GM19351 (cell line): ENCODE measurements around the gene NFATC3.

Experiments
- ATAC-seq: cut with Tn5 transposase; IDR thresholded peaks from one replicate; pipeline ENCODE4 v1.9.1; 2021; ENCODE audit warnings: mild to moderate bottlenecking, moderate library complexity; ENCODE audit not compliant: unreplicated experiment

The NFATC3 gene

DNA sequence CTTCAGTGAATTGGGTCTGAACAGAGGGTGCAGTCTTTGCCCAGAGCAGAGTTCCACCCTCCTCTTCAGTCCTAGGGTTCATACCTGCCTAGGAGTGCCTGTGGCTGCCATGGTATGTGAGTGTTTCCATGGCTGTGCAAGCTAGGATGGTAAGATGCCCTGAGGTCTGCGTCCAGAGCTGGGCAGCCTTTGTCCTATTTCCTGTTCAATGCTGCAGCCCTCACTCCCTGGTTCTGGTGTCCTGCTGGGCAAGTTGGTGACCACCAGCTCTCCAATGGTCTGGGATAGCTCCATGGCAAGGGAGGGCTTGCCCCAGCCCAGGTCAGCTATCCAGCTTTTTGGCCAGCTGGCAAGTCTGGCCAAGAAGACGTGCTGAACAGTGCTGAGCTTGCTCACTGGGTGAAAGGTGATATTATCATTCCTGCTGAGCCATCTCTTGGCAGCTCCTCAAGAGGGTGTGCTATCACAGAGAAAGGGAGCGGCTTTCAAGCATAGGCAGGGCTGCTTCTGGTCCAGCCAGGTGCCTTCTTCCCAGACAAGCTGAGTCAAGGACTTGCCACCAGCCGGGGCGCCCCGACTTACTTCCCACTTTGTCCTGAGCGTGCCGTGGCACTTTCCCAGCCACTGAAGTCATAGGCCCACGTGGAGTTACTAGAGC, 13.0 kb upstream of the NFATC3 start:
- no peak for ATAC-seq

- ATAC-seq: no peak
Measured at GRCh38 chr16:68073902-68074760, 11.0 kb upstream of the NFATC3 start.

- peak; percentile 86 for ATAC-seq
Measured at GRCh38 chr16:68074850-68075555, 10.2 kb upstream of the NFATC3 start.

DNA sequence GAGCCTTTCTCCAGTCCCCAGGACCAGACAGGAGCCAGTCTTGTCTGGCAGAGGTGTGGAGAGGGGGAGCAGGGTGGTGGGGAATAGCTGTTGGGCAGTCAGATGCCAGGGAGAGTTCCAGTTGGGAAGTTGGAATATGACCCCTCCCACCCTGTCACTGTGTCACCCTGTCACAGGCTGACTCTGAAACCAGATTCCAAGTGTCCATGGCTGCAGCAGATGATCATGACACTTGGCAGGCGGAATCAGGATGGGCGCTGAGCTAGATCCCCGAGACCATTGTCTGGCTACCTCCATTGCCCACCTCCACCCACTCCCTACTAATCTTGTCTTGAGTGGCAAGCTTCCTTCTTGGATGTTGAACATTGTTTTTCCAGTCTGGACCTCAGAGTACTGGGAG, 9.2 kb upstream of the NFATC3 start:
- no peak for ATAC-seq

- no peak for ATAC-seq
Measured at GRCh38 chr16:68076560-68076959, 8.6 kb upstream of the NFATC3 start.

GRCh38 chr16:68077866-68078700, 7.1 kb upstream of the NFATC3 start:
- ATAC-seq: no peak

GRCh38 chr16:68078701-68079375, 6.3 kb upstream of the NFATC3 start:
- ATAC-seq: no peak

- no peak for ATAC-seq
Measured at GRCh38 chr16:68079376-68079625, 5.9 kb upstream of the NFATC3 start.

GRCh38 chr16:68079626-68080344, 5.4 kb upstream of the NFATC3 start:
- ATAC-seq: no peak

GRCh38 chr16:68081861-68082628, 3.1 kb upstream of the NFATC3 start:
- ATAC-seq: no peak

DNA sequence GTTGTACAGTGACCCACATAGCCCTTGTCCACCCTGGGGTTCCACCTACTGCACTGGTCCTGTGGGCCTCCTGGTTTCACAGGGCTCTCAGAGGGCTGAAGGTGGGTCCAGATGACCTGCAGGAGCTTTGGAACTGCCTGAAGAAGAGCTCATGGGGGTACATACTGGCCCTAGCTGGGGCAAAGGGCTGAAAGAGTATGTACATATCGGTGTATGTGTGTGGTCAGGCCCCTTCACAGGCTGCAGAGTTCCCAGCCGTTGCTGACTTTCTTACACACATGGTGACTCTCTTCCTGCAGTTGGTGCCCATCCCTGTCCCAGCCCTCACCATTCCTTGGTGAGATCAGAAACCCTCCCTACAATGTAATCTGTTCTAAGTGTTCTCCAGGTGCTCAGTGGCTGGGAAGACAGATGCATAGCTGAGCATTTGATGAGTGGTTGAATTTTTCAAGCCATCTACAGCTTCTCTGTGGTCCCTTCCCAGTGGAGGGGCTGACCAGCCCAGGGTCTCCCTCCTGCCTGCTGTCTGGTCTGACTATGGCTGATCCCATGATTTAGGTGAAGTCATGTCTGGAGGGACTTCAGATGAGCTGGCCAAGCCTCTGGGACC, 2.4 kb upstream of the NFATC3 start:
- no peak for ATAC-seq

DNA sequence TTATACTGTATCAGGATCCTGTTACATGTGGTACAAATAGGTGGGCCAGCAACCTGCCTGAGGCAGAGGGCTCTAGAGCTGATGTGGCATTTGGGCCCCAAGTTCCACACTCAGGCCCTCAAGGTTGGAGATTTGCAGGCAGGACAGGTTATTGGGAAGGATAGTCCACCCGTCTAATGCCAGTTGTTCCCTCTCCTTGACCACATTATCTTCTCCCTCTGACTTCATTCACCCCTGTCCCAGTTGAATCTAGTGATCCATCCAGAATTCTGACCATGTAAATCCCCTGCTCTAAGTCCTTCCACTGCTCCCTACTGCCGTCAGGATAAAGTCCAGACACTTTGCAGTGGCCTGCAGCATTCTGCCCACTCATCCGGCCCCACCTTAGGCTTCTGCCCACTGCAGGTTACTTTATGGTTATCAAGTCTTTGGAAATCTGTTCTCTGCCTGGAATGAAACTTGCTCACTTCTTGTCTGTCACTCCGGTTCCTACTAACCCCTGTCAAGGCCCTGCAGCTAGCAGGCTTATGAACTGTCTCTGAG, 1.9 kb upstream of the NFATC3 start:
- no peak for ATAC-seq

- no peak for ATAC-seq
Measured at GRCh38 chr16:68083861-68084503, 1.2 kb upstream of the NFATC3 start.

DNA sequence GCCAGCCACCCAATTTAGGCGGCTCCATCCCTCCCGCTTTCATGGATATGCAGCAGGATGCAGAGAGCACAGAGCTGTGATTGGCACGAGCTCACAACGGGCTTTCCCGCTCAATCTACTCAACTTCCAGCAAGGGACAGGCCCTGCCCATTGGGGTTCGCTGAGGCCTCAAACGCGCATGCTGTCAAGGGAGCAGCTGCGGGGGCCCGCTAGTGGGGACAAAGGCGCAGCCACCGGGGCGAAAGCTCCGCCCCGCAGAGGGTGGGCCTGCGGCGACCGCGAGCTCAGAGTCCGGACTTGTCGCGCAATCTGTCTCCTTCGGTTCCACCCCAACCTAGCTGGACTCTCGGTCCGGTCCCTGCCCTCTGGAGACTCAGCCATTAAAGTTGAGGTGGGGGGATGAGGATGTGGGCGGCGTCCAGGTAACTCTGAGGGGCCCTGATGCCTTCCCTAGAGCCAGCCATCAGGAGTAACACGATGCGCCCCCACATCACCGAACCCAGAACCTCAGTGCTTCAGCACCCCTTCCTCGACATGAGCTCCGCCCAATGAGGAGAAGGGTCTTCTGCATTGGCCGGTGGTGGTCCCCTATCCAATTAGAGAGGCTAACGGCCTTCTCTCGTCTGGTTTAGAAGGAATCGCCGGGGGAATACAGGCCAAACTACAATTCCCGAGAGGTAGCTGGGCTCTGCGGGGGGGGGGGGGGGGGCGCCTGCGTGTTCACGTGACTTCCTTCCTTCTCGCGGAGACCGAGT, 489 bp upstream of the NFATC3 start:
- ATAC-seq: peak; percentile 59

GRCh38 chr16:68086336-68086841, 1.2 kb downstream of the NFATC3 start:
- no peak for ATAC-seq

GRCh38 chr16:68086860-68087268, 1.7 kb downstream of the NFATC3 start:
- no peak for ATAC-seq

DNA sequence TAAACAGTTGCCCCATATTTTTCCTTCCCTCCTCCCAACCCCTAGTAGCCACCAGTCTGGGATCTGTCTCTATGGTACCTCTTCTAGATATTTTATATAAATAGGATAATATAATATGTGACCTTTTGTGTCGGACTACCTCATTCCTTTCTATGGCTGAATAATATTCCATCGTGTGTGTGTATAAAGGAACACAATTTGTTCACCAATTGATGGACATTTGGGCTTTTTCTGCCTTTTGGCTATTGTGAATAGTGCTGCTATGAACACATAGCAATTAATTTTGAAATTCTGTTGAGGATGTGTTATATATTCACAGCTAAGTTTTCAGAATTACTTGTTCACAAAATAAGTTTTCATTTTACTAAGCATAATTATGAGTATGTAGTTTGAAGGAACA, 2.5 kb downstream of the NFATC3 start:
- ATAC-seq: no peak
